Activated CD4-positive, alpha-beta T cell treated with anti-CD3 and anti-CD28 coated beads for 24 hours (primary cell): ENCODE results near the gene USP35.

Experiments used
- DNase-seq, 2 donors: peaks; one replicate each; pipeline ENCODE4 v3.0.0-alpha.2; 2020; ENCODE audit warnings: low read depth in 2 of 2

The USP35 gene

GRCh38 chr11:78196661-78197091 is 8.0 kb downstream of the USP35 start:
- no peak for DNase-seq

- DNase-seq, result no peak
Observed at GRCh38 chr11:78197816-78198215, 9.1 kb downstream of the USP35 start.

- DNase-seq, result no peak
Observed at GRCh38 chr11:78199015-78199652, 10.4 kb downstream of the USP35 start.

GRCh38 chr11:78199653-78200015 is 10.9 kb downstream of the USP35 start:
- no peak for DNase-seq

GRCh38 chr11:78200061-78200460 is 11.3 kb downstream of the USP35 start:
- DNase-seq, result no peak

GRCh38 chr11:78200553-78200952 is 11.8 kb downstream of the USP35 start:
- no peak for DNase-seq

- no peak for DNase-seq
Observed at GRCh38 chr11:78201096-78201818, 12.5 kb downstream of the USP35 start.

- DNase-seq, result no peak
Observed at GRCh38 chr11:78202733-78203167, 14.0 kb downstream of the USP35 start.

- DNase-seq, result no peak
Observed at GRCh38 chr11:78203184-78203583, 14.5 kb downstream of the USP35 start.

GRCh38 chr11:78205256-78205655 is 16.5 kb downstream of the USP35 start:
- DNase-seq, result no peak

GRCh38 chr11:78205691-78206090 is 17.0 kb downstream of the USP35 start:
- DNase-seq, result no peak

GRCh38 chr11:78207532-78208256 is 19.0 kb downstream of the USP35 start:
- no peak for DNase-seq

- no peak for DNase-seq
Observed at GRCh38 chr11:78208257-78209165, 19.8 kb downstream of the USP35 start.

GRCh38 chr11:78209478-78209877 is 20.8 kb downstream of the USP35 start:
- no peak for DNase-seq

- no peak for DNase-seq
Observed at GRCh38 chr11:78210000-78210608, 21.4 kb downstream of the USP35 start.

GRCh38 chr11:78211565-78211964 is 22.8 kb downstream of the USP35 start:
- no peak for DNase-seq

- no peak for DNase-seq
Observed at GRCh38 chr11:78212586-78213371, 24.1 kb downstream of the USP35 start.

- DNase-seq, result no peak
Observed at GRCh38 chr11:78213526-78214330, 25.0 kb downstream of the USP35 start.

- DNase-seq, result no peak
Observed at GRCh38 chr11:78214331-78215194, 25.8 kb downstream of the USP35 start.
